H1 (cell line): ENCODE data around the gene PALM. TPM values are rescaled to one million over a fixed set of nuclear protein-coding genes. Genes with fewer than 3 reads are reported as not detected.

Experiments
- ASH2L ChIP-seq: fragments of 200-600, 300-600 bp; sonication (generic); IDR thresholded peaks from one replicate; pipeline ENCODE4 v1.7.1; 2017; ENCODE audit warnings: low read length
- EZH2 ChIP-seq: fragments of 200-600 bp; sonication (generic); IDR thresholded peaks from 2 replicates; pipeline ENCODE4 v1.7.1; 2012; ENCODE audit warnings: low read depth, mild to moderate bottlenecking, moderate library complexity, low read length, inconsistent platforms; ENCODE audit not compliant: severe bottlenecking
- JUND ChIP-seq: IDR thresholded peaks from 2 replicates; pipeline ENCODE4 v1.6.1; 2011; ENCODE audit warnings: mild to moderate bottlenecking, improper control_type of control experiment, low read length
- MAFK ChIP-seq: IDR thresholded peaks from 2 replicates; pipeline ENCODE4 v1.6.1; 2012; ENCODE audit warnings: low read depth, mild to moderate bottlenecking, improper control_type of control experiment, low read length
- SRF ChIP-seq: IDR thresholded peaks from 2 replicates; pipeline ENCODE4 v1.6.1; 2011; ENCODE audit warnings: mild to moderate bottlenecking, low read depth, low read length, moderate library complexity
- TEAD4 ChIP-seq: IDR thresholded peaks from 2 replicates; pipeline ENCODE4 v1.6.1; 2012; ENCODE audit warnings: low read depth, low read length, inconsistent platforms, mixed read lengths
- YY1 ChIP-seq: IDR thresholded peaks from 2 replicates; pipeline ENCODE4 v1.6.1; 2011; ENCODE audit warnings: low read depth, mild to moderate bottlenecking, low read length
- polyA plus RNA-seq, 7 experiments: library from polyadenylated mRNA; depleted of rRNA in 3 of 7; stranded (reverse) in 5 of 7; unstranded in 2 of 7; fragments of >200 nt in 5 of 7; fragments of 200-250 nt in 2 of 7; gene quantifications; 1 replicate in 5 of 7; 2 replicates in 1 of 7; 4 replicates in 1 of 7; pipeline versions ENCODE4 v1.2.1 to v1.2.3, GENCODE V29; 2011 to 2013; ENCODE audit warnings: missing spikeins in 2 of 7, mixed read lengths in 2 of 7
- total RNA-seq: library from RNA; stranded (reverse); fragmentation: NEBNext Ultra II Directional; extraction: Animal tissue kit (Norgen Biotek cat#: 25700); gene quantifications from 2 replicates; pipeline ENCODE4 v1.2.1, GENCODE V29; 2021

Gene PALM
- total and polyA plus RNA-seq, 2 of the 8 experiments (the other 6 are each of a cell fraction or from before 2014, with no cell fraction given): 5.7 to 16.5 TPM

- TF ChIP-seq ASH2L (no peak), JUND (no peak), SRF (no peak), TEAD4 (no peak), EZH2 (no peak), MAFK (no peak), YY1 (no peak)
- TF ChIP-seq, all 59 proteins: peak for 0
These were observed 49.3 kb downstream of the PALM start (continued) for GRCh38 chr19:757811-758668.
